PC-9 (cell line): ENCODE results near the gene CTSF. TPM values are rescaled to one million over a fixed set of nuclear protein-coding genes. Genes with fewer than 3 reads are reported as not detected.

Experiments
- BruUV-seq: library from RNA; stranded (reverse); fragments of 400-500 nt; replicated peaks from 2 replicates; lab custom pipeline; 2021; lab: Mats Ljungman, UMichigan
- CTCF ChIA-PET: fragments of 300-600 bp; sonication (Branson Sonifier 250); formaldehyde crosslinking; loops from one replicate; lab custom pipeline; 2022; ENCODE audit warnings: antibody characterized with exemption; lab: Charles Lee
- POLR2A ChIA-PET: fragments of 300-600 bp; sonication (Branson Sonifier 250); formaldehyde crosslinking; loops from one replicate; lab custom pipeline; 2022; ENCODE audit warnings: antibody characterized with exemption; ENCODE audit not compliant: unreplicated experiment; lab: Charles Lee
- DNase-seq, 2 experiments: peaks; one replicate each; pipeline versions ENCODE4 v3.0.0 to v3.0.0-alpha.2; 2015 to 2022; ENCODE audit warnings: mixed read lengths in 1 of 2
- H2AFZ ChIP-seq: fragments of 200-600 bp; sonication (generic); 2 replicates; pipeline ENCODE4 v1.8.1; 2017; ENCODE audit warnings: antibody characterized with exemption
- H3F3A ChIP-seq: fragments of 200-600 bp; sonication (generic); 2 replicates; pipeline ENCODE4 v1.8.1; 2017; ENCODE audit warnings: antibody characterized with exemption, mild to moderate bottlenecking, low read depth; ENCODE audit not compliant: insufficient read depth
- H3K27ac ChIP-seq: fragments of 200-600 bp; sonication (generic); 2 replicates; pipeline ENCODE4 v1.6.1; 2016; ENCODE audit warnings: mixed run types
- H3K27me3 ChIP-seq: fragments of 200-600 bp; sonication (generic); 2 replicates; pipeline ENCODE4 v1.6.1; 2016; ENCODE audit warnings: low read depth, mixed run types; ENCODE audit not compliant: insufficient read depth
- H3K36me3 ChIP-seq: fragments of 200-600 bp; sonication (generic); 2 replicates; pipeline ENCODE4 v1.6.1; 2016; ENCODE audit warnings: low read depth, mixed run types
- H3K4me1 ChIP-seq: fragments of 200-600 bp; sonication (generic); replicated peaks from 2 replicates; pipeline ENCODE4 v1.6.1; 2016; ENCODE audit warnings: mixed run types; ENCODE audit not compliant: insufficient read depth
- H3K4me2 ChIP-seq: fragments of 200-600 bp; sonication (generic); 2 replicates; pipeline ENCODE4 v1.6.1; 2017; ENCODE audit warnings: mixed run types
- H3K4me3 ChIP-seq: fragments of 200-600 bp; sonication (generic); 2 replicates; pipeline ENCODE4 v1.6.1; 2016; ENCODE audit warnings: mixed run types
- H3K79me2 ChIP-seq: fragments of 200-600 bp; sonication (generic); 2 replicates; pipeline ENCODE4 v1.6.1; 2017; ENCODE audit warnings: low read depth, mixed run types
- H3K9me2 ChIP-seq: fragments of 200-600 bp; sonication (generic); 2 replicates; pipeline ENCODE4 v1.8.1; 2017; ENCODE audit warnings: mild to moderate bottlenecking; ENCODE audit not compliant: insufficient read depth
- H3K9me3 ChIP-seq: fragments of 200-600 bp; sonication (generic); 2 replicates; pipeline ENCODE4 v1.8.1; 2016; ENCODE audit warnings: low read depth; ENCODE audit not compliant: insufficient read depth
- H4K20me1 ChIP-seq: fragments of 200-600 bp; sonication (generic); 2 replicates; pipeline ENCODE4 v1.8.1; 2017; ENCODE audit not compliant: insufficient read depth
- EZH2 ChIP-seq: fragments of 200-600 bp; sonication (generic); IDR thresholded peaks from 2 replicates; pipeline ENCODE4 v1.8.0; 2017; ENCODE audit warnings: antibody characterized with exemption, low read depth
- intact Hi-C: fragments of 100-400 bp; cut with micrococcal nuclease; formaldehyde crosslinking; loops from one replicate; pipeline ENCODE4 v1.10.0; 2022; ENCODE audit not compliant: unreplicated experiment
- total RNA-seq: library from RNA; stranded (reverse); gene quantifications from 2 replicates; pipeline ENCODE4 v1.2.3, GENCODE V29; 2021
- TF ChIP-seq, protein P1 (sequence below): fragments of 200-600 bp; sonication (generic); conservative IDR thresholded peaks from 2 replicates; pipeline ENCODE4 v1.6.1; 2017; ENCODE audit warnings: mixed run types, antibody characterized with exemption, mild to moderate bottlenecking, moderate library complexity

Gene CTSF
- total RNA-seq, 1 experiment from 2014 or later: 34.3 TPM

DNA sequence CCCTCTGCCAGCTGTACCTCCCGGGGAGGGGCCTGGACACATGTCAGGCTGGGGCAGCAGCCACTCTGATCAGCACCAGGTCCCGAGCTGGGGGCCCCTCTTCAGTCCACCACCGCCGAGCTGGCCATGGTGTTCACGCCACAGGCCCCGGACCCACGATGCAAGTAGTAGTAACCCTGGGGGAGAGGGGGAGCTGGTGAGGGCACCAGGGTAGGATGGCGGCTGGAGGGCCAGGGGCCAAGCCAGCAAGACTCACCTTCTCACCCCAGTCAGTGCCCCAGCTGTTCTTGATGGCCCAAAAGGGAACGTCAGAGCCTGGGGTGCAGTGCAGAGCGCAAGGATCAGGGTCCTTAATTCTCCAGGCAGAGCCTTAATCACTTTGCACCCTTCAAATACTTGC, 4.6 kb downstream of the CTSF start:
- intact Hi-C loops: no loop called here
- Histone ChIP-seq H3K9me3 (no peaks in the 10 kb centered on the region), H4K20me1 (no peaks in the 10 kb centered on the region), H3F3A (no peaks in the 10 kb centered on the region), H2AFZ (no peak overlapping the region), H3K27ac (no peak overlapping the region), H3K36me3 (no peaks in the 10 kb centered on the region), H3K79me2 (no peaks in the 10 kb centered on the region), H3K4me1 (peaks cover 5% of the 10 kb centered on the region; the same call in 1 of the 2 replicates), H3K4me2 (no peak overlapping the region), H3K9me2 (no peaks in the 10 kb centered on the region), H3K4me3 (no peak overlapping the region), H3K27me3 (peaks cover 15% of the 10 kb centered on the region; the same call in 1 of the 2 replicates)
- no peak for TF ChIP-seq EZH2
- TF ChIP-seq, protein P1, sequence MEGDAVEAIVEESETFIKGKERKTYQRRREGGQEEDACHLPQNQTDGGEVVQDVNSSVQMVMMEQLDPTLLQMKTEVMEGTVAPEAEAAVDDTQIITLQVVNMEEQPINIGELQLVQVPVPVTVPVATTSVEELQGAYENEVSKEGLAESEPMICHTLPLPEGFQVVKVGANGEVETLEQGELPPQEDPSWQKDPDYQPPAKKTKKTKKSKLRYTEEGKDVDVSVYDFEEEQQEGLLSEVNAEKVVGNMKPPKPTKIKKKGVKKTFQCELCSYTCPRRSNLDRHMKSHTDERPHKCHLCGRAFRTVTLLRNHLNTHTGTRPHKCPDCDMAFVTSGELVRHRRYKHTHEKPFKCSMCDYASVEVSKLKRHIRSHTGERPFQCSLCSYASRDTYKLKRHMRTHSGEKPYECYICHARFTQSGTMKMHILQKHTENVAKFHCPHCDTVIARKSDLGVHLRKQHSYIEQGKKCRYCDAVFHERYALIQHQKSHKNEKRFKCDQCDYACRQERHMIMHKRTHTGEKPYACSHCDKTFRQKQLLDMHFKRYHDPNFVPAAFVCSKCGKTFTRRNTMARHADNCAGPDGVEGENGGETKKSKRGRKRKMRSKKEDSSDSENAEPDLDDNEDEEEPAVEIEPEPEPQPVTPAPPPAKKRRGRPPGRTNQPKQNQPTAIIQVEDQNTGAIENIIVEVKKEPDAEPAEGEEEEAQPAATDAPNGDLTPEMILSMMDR: no peak
- CTCF ChIA-PET: no interaction called here
- no peak for DNase-seq
- POLR2A ChIA-PET: interaction anchor here (0.7 kb wide), 1 partner anchor 266 kb away, joined by 3 read pairs; no protein-coding TSS in a partner anchor
- no TSS peak for BruUV-seq

DNA sequence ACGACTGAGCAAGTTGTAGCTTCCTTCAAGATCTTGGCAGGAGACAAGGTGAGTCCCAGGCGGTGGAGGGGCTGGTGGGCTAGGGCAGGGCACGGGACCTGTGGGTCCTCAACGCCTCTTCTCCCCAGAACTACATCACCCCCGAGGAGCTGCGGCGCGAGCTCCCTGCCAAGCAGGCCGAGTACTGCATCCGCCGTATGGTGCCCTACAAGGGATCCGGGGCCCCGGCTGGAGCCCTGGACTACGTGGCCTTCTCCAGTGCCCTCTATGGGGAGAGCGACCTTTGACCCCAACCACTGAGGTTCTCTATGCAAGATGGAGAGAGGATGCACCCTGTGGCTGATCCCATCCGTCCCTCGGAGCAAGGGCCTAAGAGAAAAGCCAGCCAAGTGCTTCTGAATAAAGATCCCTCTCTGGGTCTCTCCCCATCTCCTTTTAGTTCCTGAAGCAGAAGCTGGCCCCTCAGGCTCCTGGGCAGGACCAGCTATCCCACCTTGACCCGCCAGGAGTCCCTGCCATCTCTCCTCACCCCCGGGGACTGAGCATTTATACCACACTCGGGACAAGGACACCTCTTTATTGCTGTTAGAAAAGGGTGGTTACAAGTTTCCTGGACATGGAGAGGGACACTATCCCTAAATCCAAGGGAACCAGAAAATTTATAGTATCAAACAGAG, 5.4 kb downstream of the CTSF start:
- TF ChIP-seq EZH2: no peak
- TF ChIP-seq, protein P1: no peak
- BruUV-seq: no TSS peak
- Histone ChIP-seq H3K4me1 (no peaks in the 10 kb centered on the region), H3F3A (no peaks in the 10 kb centered on the region), H3K27me3 (peaks cover 15% of the 10 kb centered on the region; the same call in 1 of the 2 replicates), H3K4me3 (no peak overlapping the region), H4K20me1 (no peaks in the 10 kb centered on the region; the same call in 1 of the 2 replicates), H3K79me2 (no peaks in the 10 kb centered on the region), H3K27ac (no peak overlapping the region), H3K9me2 (no peaks in the 10 kb centered on the region), H3K36me3 (no peaks in the 10 kb centered on the region), H3K9me3 (no peaks in the 10 kb centered on the region), H3K4me2 (no peak overlapping the region), H2AFZ (no peak overlapping the region)
- no peak for DNase-seq
- intact Hi-C loops: no loop called here
- POLR2A ChIA-PET: interaction anchor here (0.6 kb wide), 1 partner anchor 14 kb away, joined by 3 read pairs; no protein-coding TSS in a partner anchor
- CTCF ChIA-PET: no interaction called here

DNA sequence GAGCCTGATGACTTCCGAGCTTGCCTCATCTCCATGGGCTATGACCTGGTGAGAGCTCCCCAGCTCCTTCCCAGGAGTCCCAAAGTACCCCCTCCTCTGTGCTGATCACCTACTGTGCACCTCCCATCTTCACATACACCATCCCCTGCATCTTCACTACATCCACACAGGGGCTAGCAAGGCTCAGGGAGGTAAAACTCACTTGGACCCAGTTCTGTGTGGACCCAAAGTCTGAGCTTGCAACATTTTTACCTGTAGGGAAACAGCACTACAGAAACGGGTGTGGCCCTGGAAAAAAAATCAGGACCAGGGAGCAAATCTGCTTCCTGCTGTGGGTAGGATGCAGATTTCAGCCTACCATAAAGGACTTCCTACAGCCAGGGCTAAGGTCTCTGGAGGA, 6.1 kb downstream of the CTSF start:
- H3K4me2 ChIP-seq: no peak overlapping the region
- CTCF ChIA-PET: no interaction called here
- no peak overlapping the region for H3K27ac ChIP-seq
- H3K9me3 ChIP-seq: no peaks in the 10 kb centered on the region
- no TSS peak for BruUV-seq
- no peak for DNase-seq
- intact Hi-C loops: no loop called here
- no peaks in the 10 kb centered on the region for H3K79me2 ChIP-seq
- 0 out of 2 replicates have a peak, but pooled peaks cover 9% of the 10 kb centered on the region for H3K27me3 ChIP-seq
- H3K36me3 ChIP-seq: no peaks in the 10 kb centered on the region
- no peaks in the 10 kb centered on the region for H3F3A ChIP-seq
- H3K4me3 ChIP-seq: no peak overlapping the region
- POLR2A ChIA-PET: interaction anchor here (0.6 kb wide), 1 partner anchor 14 kb away, joined by 3 read pairs; no protein-coding TSS in a partner anchor
- H4K20me1 ChIP-seq: no peaks in the 10 kb centered on the region; the same call in 1 of the 2 replicates
- H2AFZ ChIP-seq: no peak overlapping the region
- no peaks in the 10 kb centered on the region for H3K9me2 ChIP-seq
- H3K4me1 ChIP-seq: no peaks in the 10 kb centered on the region
- TF ChIP-seq EZH2: no peak
- TF ChIP-seq, protein P1: no peak
